ENCODE results near the gene SLC22A31. TPM values are rescaled to one million over a fixed set of nuclear protein-coding genes. Genes with fewer than 3 reads are reported as not detected.
"Not testable (repeated sequence)": the region's sequence is repeated elsewhere in the genome, so short reads cannot be mapped to it uniquely, and the experiment has no call there.

Gene SLC22A31
- total and polyA plus RNA-seq, 4 donors: 0.11 to 0.44 (median 0.30) TPM; not detected in 1

- H3K36me3 ChIP-seq (ENCODE audit: control insufficient read depth, insufficient read depth, low read length); DNase-seq (ENCODE audit: low read depth in 4 of 6, low spot score in 6 of 6); H3K27ac ChIP-seq (ENCODE audit: low read depth, low read length); H3K27me3 ChIP-seq (ENCODE audit: control insufficient read depth, insufficient read depth, low read length); H3K4me3 ChIP-seq (ENCODE audit: low read depth, low read length); H3K9me3 ChIP-seq (ENCODE audit: control insufficient read depth, insufficient read depth, low read length): not testable (repeated sequence)
- 96% methylated on average over 20 of the region's 25 CpGs for WGBS (ENCODE audit: insufficient coverage)
- peaks cover 22% of the 10 kb centered on the region for H3K4me1 ChIP-seq (ENCODE audit: control insufficient read depth, insufficient read depth, low read length)
These were observed 11.6 kb downstream of the SLC22A31 start for GRCh38 chr16:89188471-89189357.

- Histone ChIP-seq H3K4me3 (ENCODE audit: low read depth, low read length) (no peak overlapping the region), H3K36me3 (ENCODE audit: control insufficient read depth, insufficient read depth, low read length) (no peaks in the 10 kb centered on the region), H3K9me3 (ENCODE audit: control insufficient read depth, insufficient read depth, low read length) (no peaks in the 10 kb centered on the region), H3K27ac (ENCODE audit: low read depth, low read length) (no peak overlapping the region), H3K27me3 (ENCODE audit: control insufficient read depth, insufficient read depth, low read length) (peaks cover 8% of the 10 kb centered on the region), H3K4me1 (ENCODE audit: control insufficient read depth, insufficient read depth, low read length) (peaks cover 17% of the 10 kb centered on the region)
- 73% methylated on average over 14 of the region's 19 CpGs for WGBS (ENCODE audit: insufficient coverage)
- no peak for DNase-seq (ENCODE audit: low read depth in 4 of 6, low spot score in 6 of 6)
These were observed 12.5 kb downstream of the SLC22A31 start for GRCh38 chr16:89187770-89188392.

- Histone ChIP-seq H3K27ac (ENCODE audit: low read depth, low read length) (no peak overlapping the region), H3K4me1 (ENCODE audit: control insufficient read depth, insufficient read depth, low read length) (peaks cover 10% of the 10 kb centered on the region), H3K9me3 (ENCODE audit: control insufficient read depth, insufficient read depth, low read length) (no peaks in the 10 kb centered on the region), H3K4me3 (ENCODE audit: low read depth, low read length) (no peak overlapping the region), H3K36me3 (ENCODE audit: control insufficient read depth, insufficient read depth, low read length) (no peaks in the 10 kb centered on the region), H3K27me3 (ENCODE audit: control insufficient read depth, insufficient read depth, low read length) (peaks cover 8% of the 10 kb centered on the region)
- no peak for DNase-seq (ENCODE audit: low read depth in 4 of 6, low spot score in 6 of 6)
- 73% methylated on average over 18 of the region's 19 CpGs for WGBS (ENCODE audit: insufficient coverage)
These were observed 13.1 kb downstream of the SLC22A31 start for GRCh38 chr16:89187032-89187769.

- not testable (repeated sequence) for DNase-seq (ENCODE audit: low read depth in 4 of 6, low spot score in 6 of 6); H3K36me3 ChIP-seq (ENCODE audit: control insufficient read depth, insufficient read depth, low read length); H3K4me1 ChIP-seq (ENCODE audit: control insufficient read depth, insufficient read depth, low read length); H3K9me3 ChIP-seq (ENCODE audit: control insufficient read depth, insufficient read depth, low read length); H3K27ac ChIP-seq (ENCODE audit: low read depth, low read length); H3K4me3 ChIP-seq (ENCODE audit: low read depth, low read length); H3K27me3 ChIP-seq (ENCODE audit: control insufficient read depth, insufficient read depth, low read length)
- 96% methylated on average over 18 of the region's 20 CpGs for WGBS (ENCODE audit: insufficient coverage)
These were observed 13.7 kb downstream of the SLC22A31 start for GRCh38 chr16:89186593-89187031.

- H3K36me3 ChIP-seq (ENCODE audit: control insufficient read depth, insufficient read depth, low read length); H3K9me3 ChIP-seq (ENCODE audit: control insufficient read depth, insufficient read depth, low read length); H3K27me3 ChIP-seq (ENCODE audit: control insufficient read depth, insufficient read depth, low read length); H3K27ac ChIP-seq (ENCODE audit: low read depth, low read length); DNase-seq (ENCODE audit: low read depth in 4 of 6, low spot score in 6 of 6); H3K4me1 ChIP-seq (ENCODE audit: control insufficient read depth, insufficient read depth, low read length); H3K4me3 ChIP-seq (ENCODE audit: low read depth, low read length): not testable (repeated sequence)
- 91% methylated on average over 23 of the region's 30 CpGs for WGBS (ENCODE audit: insufficient coverage)
These were observed 14.3 kb downstream of the SLC22A31 start for GRCh38 chr16:89185887-89186592.

GRCh38 chr16:89184933-89185794 lies 15.2 kb downstream of the SLC22A31 start:
- WGBS (ENCODE audit: insufficient coverage): 70% methylated on average over 48 of the region's 48 CpGs
- H3K27me3 ChIP-seq (ENCODE audit: control insufficient read depth, insufficient read depth, low read length): no peaks in the 10 kb centered on the region
- no peak overlapping the region for H3K4me3 ChIP-seq (ENCODE audit: low read depth, low read length)
- DNase-seq (ENCODE audit: low read depth in 4 of 6, low spot score in 6 of 6): no peak
- H3K36me3 ChIP-seq (ENCODE audit: control insufficient read depth, insufficient read depth, low read length): peaks cover 2% of the 10 kb centered on the region
- H3K27ac ChIP-seq (ENCODE audit: low read depth, low read length): no peak overlapping the region
- no peaks in the 10 kb centered on the region for H3K9me3 ChIP-seq (ENCODE audit: control insufficient read depth, insufficient read depth, low read length)
- no peaks in the 10 kb centered on the region for H3K4me1 ChIP-seq (ENCODE audit: control insufficient read depth, insufficient read depth, low read length)

- Histone ChIP-seq H3K4me3 (ENCODE audit: low read depth, low read length) (no peak overlapping the region), H3K27ac (ENCODE audit: low read depth, low read length) (no peak overlapping the region), H3K4me1 (ENCODE audit: control insufficient read depth, insufficient read depth, low read length) (no peaks in the 10 kb centered on the region), H3K27me3 (ENCODE audit: control insufficient read depth, insufficient read depth, low read length) (no peaks in the 10 kb centered on the region), H3K9me3 (ENCODE audit: control insufficient read depth, insufficient read depth, low read length) (no peaks in the 10 kb centered on the region), H3K36me3 (ENCODE audit: control insufficient read depth, insufficient read depth, low read length) (peaks cover 3% of the 10 kb centered on the region)
- WGBS (ENCODE audit: insufficient coverage): 76% methylated on average over 9 of the region's 9 CpGs
- no peak for DNase-seq (ENCODE audit: low read depth in 4 of 6, low spot score in 6 of 6)
These were observed 15.7 kb downstream of the SLC22A31 start for GRCh38 chr16:89184677-89184932.

GRCh38 chr16:89183975-89184676 lies 16.2 kb downstream of the SLC22A31 start:
- no peak for DNase-seq (ENCODE audit: low read depth in 4 of 6, low spot score in 6 of 6)
- Histone ChIP-seq H3K36me3 (ENCODE audit: control insufficient read depth, insufficient read depth, low read length) (peaks cover 7% of the 10 kb centered on the region), H3K27me3 (ENCODE audit: control insufficient read depth, insufficient read depth, low read length) (no peaks in the 10 kb centered on the region), H3K4me1 (ENCODE audit: control insufficient read depth, insufficient read depth, low read length) (no peaks in the 10 kb centered on the region), H3K4me3 (ENCODE audit: low read depth, low read length) (no peak overlapping the region), H3K27ac (ENCODE audit: low read depth, low read length) (no peak overlapping the region), H3K9me3 (ENCODE audit: control insufficient read depth, insufficient read depth, low read length) (no peaks in the 10 kb centered on the region)
- 83% methylated on average over 25 of the region's 26 CpGs for WGBS (ENCODE audit: insufficient coverage)
